ENCODE data around the gene DDIT4. TPM values are rescaled to one million over a fixed set of nuclear protein-coding genes. Genes with fewer than 3 reads are reported as not detected.

Gene DDIT4
- total and polyA plus RNA-seq, 9 of the 15 experiments (the other 6 are each of a cell fraction or from before 2014, with no cell fraction given) = 8.2 to 675 (median 159) TPM

- TF ChIP-seq ZNF318 (IDR thresholded peaks at IDR 0.05; ENCODE audit: borderline replicate concordance in 1 of 2, low read depth in 1 of 2) (no peak), CEBPB (tag; IDR thresholded peaks at IDR 0.05) (peak; percentile 36; the same call in 1 of the 2 replicates), NCOA1 (IDR thresholded peaks at IDR 0.05; ENCODE audit: low read depth) (no peak), ZNF134 (CRISPR knock-in tag; conservative IDR thresholded peaks at IDR 0.05) (no peak; the same call in 1 of the 2 replicates), MAFK (IDR thresholded peaks at IDR 0.05; ENCODE audit: low read length) (no peak; the same call in 1 of the 2 replicates), TAF1 (IDR thresholded peaks at IDR 0.05; ENCODE audit: control insufficient read depth, extremely low read depth, insufficient read depth, low read length, severe bottlenecking) (peak; percentile 31), SREBF2 (CRISPR knock-in tag; IDR thresholded peaks at IDR 0.05) (no peak), ZNF24 (IDR thresholded peaks at IDR 0.05) (no peak), ZNF586 (CRISPR knock-in tag; conservative IDR thresholded peaks at IDR 0.05) (0 out of 2 replicates have a peak, but pooled peaks have one; percentile 6), TCF15 (CRISPR knock-in tag; IDR thresholded peaks at IDR 0.05) (peak; percentile 14; the same call in 1 of the 2 replicates), CBFB (CRISPR knock-in tag; IDR thresholded peaks at IDR 0.05) (no peak), POLR2AphosphoS2 (IDR thresholded peaks at IDR 0.05; ENCODE audit: low read length) (peak; percentile 100), ATF7 (IDR thresholded peaks at IDR 0.05) (no peak), TEAD4 (IDR thresholded peaks at IDR 0.05; ENCODE audit: low read length) (peak; percentile 34; the same call in 1 of the 2 replicates), TEAD4 (CRISPR knock-in tag; IDR thresholded peaks at IDR 0.05; ENCODE audit: borderline replicate concordance) (no peak), POLR2H (tag; IDR thresholded peaks at IDR 0.05; ENCODE audit: low read depth) (no peak), ZBTB5 (IDR thresholded peaks at IDR 0.05) (peak; percentile 15; the same call in 1 of the 2 replicates), PHF21A (IDR thresholded peaks at IDR 0.05; ENCODE audit: borderline replicate concordance, low read depth) (no peak)
These were observed 3.0 kb downstream of the DDIT4 start (continued) for GRCh38 chr10:72276421-72277339.
